Dendritic cell treated with granulocyte-macrophage colony-stimulating factor and Interleukin-4, amounts not matched to agents 40 ng/mL and 50 ng/mL, for 4 days (primary cell): Measurements from ENCODE around the gene PLEK.
"Not testable (repeated sequence)": the region's sequence is repeated elsewhere in the genome, so short reads cannot be mapped to it uniquely, and the experiment has no call there.

Experiments
- H3K27ac Mint-ChIP-seq: one replicate; pipeline ENCODE4 v1.8.0; 2022; ENCODE audit warnings: mild to moderate bottlenecking, mixed read lengths
- H3K27me3 Mint-ChIP-seq: one replicate; pipeline ENCODE4 v1.8.0; 2022; ENCODE audit warnings: mild to moderate bottlenecking, mixed read lengths
- H3K36me3 Mint-ChIP-seq: one replicate; pipeline ENCODE4 v1.8.0; 2022; ENCODE audit warnings: low read depth, mixed read lengths
- H3K4me1 Mint-ChIP-seq: one replicate; pipeline ENCODE4 v1.8.0; 2022; ENCODE audit warnings: low read depth, mixed read lengths
- H3K4me3 Mint-ChIP-seq: one replicate; pipeline ENCODE4 v1.8.0; 2022; ENCODE audit warnings: mild to moderate bottlenecking, moderate library complexity, mixed read lengths
- H3K9me3 Mint-ChIP-seq: one replicate; pipeline ENCODE4 v1.8.0; 2022; ENCODE audit warnings: mixed read lengths
- intact Hi-C: fragments of 100-400 bp; cut with micrococcal nuclease; formaldehyde crosslinking; loops from one replicate; pipeline ENCODE4 v1.15.0; 2022

PLEK gene

GRCh38 chr2:68341062-68341329 is 24.1 kb upstream of the PLEK start:
- Mint-ChIP-seq H3K36me3 (no peaks in the 10 kb centered on the region), H3K27ac (no peak overlapping the region), H3K4me3 (no peak overlapping the region), H3K27me3 (peaks cover 1% of the 10 kb centered on the region), H3K4me1 (peaks cover 22% of the 10 kb centered on the region), H3K9me3 (no peaks in the 10 kb centered on the region)
- intact Hi-C loops: no loop called here

- Mint-ChIP-seq H3K27ac (peak overlapping the region; percentile 57), H3K4me3 (no peak overlapping the region), H3K27me3 (peaks cover 1% of the 10 kb centered on the region)
Measured at GRCh38 chr2:68341583-68341982, 23.5 kb upstream of the PLEK start.

GRCh38 chr2:68342470-68342869 is 22.6 kb upstream of the PLEK start:
- H3K4me3 Mint-ChIP-seq: no peak overlapping the region
- H3K27me3 Mint-ChIP-seq: peaks cover 1% of the 10 kb centered on the region
- H3K27ac Mint-ChIP-seq: no peak overlapping the region
- H3K36me3 Mint-ChIP-seq: no peaks in the 10 kb centered on the region
- intact Hi-C loops: no loop called here
- H3K9me3 Mint-ChIP-seq: no peaks in the 10 kb centered on the region
- H3K4me1 Mint-ChIP-seq: peaks cover 22% of the 10 kb centered on the region

More at GRCh38 chr2:68341583-68341982, 23.5 kb upstream of the PLEK start:
- no peaks in the 10 kb centered on the region for H3K36me3 Mint-ChIP-seq
- intact Hi-C loops: no loop called here
- peaks cover 22% of the 10 kb centered on the region for H3K4me1 Mint-ChIP-seq
- H3K9me3 Mint-ChIP-seq: no peaks in the 10 kb centered on the region

GRCh38 chr2:68344031-68344430 is 21.1 kb upstream of the PLEK start:
- Mint-ChIP-seq H3K36me3 (no peaks in the 10 kb centered on the region), H3K4me1 (peaks cover 22% of the 10 kb centered on the region)

GRCh38 chr2:68345129-68345875 is 19.8 kb upstream of the PLEK start:
- Mint-ChIP-seq H3K4me1 (peaks cover 22% of the 10 kb centered on the region), H3K27me3 (peaks cover 1% of the 10 kb centered on the region), H3K9me3 (no peaks in the 10 kb centered on the region), H3K27ac (no peak overlapping the region), H3K36me3 (no peaks in the 10 kb centered on the region), H3K4me3 (no peak overlapping the region)
- intact Hi-C loops: no loop called here

More at GRCh38 chr2:68344031-68344430, 21.1 kb upstream of the PLEK start:
- intact Hi-C loops: no loop called here
- Mint-ChIP-seq H3K4me3 (no peak overlapping the region), H3K27ac (no peak overlapping the region), H3K9me3 (no peaks in the 10 kb centered on the region), H3K27me3 (peaks cover 1% of the 10 kb centered on the region)

- H3K4me3 Mint-ChIP-seq, H3K27me3 Mint-ChIP-seq, intact Hi-C loops, H3K4me1 Mint-ChIP-seq, H3K36me3 Mint-ChIP-seq, H3K27ac Mint-ChIP-seq, H3K9me3 Mint-ChIP-seq: not testable (repeated sequence)
Measured at GRCh38 chr2:68349091-68349490, 16.0 kb upstream of the PLEK start.

GRCh38 chr2:68351997-68352396 is 13.1 kb upstream of the PLEK start:
- intact Hi-C loops: loop anchor here (10.0 kb wide), 1 partner anchor 57 kb away; no protein-coding TSS in a partner anchor
- H3K27me3 Mint-ChIP-seq: no peaks in the 10 kb centered on the region
- H3K4me1 Mint-ChIP-seq: peaks cover 8% of the 10 kb centered on the region
- H3K27ac Mint-ChIP-seq: no peak overlapping the region
- no peak overlapping the region for H3K4me3 Mint-ChIP-seq
- H3K36me3 Mint-ChIP-seq: no peaks in the 10 kb centered on the region
- no peaks in the 10 kb centered on the region for H3K9me3 Mint-ChIP-seq

- H3K4me3 Mint-ChIP-seq: no peak overlapping the region
- H3K9me3 Mint-ChIP-seq: no peaks in the 10 kb centered on the region
- H3K27me3 Mint-ChIP-seq: no peaks in the 10 kb centered on the region
- peaks cover 8% of the 10 kb centered on the region for H3K4me1 Mint-ChIP-seq
- intact Hi-C loops: loop anchor here (10.0 kb wide), 1 partner anchor 58 kb away; no protein-coding TSS in a partner anchor
- H3K27ac Mint-ChIP-seq: peak overlapping the region; percentile 42
- no peaks in the 10 kb centered on the region for H3K36me3 Mint-ChIP-seq
Measured at GRCh38 chr2:68352651-68353391, 12.3 kb upstream of the PLEK start.

GRCh38 chr2:68356599-68357239 is 8.4 kb upstream of the PLEK start:
- H3K27ac Mint-ChIP-seq: no peak overlapping the region
- peaks cover 10% of the 10 kb centered on the region for H3K4me1 Mint-ChIP-seq

GRCh38 chr2:68357605-68358337 is 7.3 kb upstream of the PLEK start:
- Mint-ChIP-seq H3K4me3 (no peak overlapping the region), H3K27ac (no peak overlapping the region), H3K4me1 (peaks cover 14% of the 10 kb centered on the region), H3K27me3 (no peaks in the 10 kb centered on the region), H3K36me3 (no peaks in the 10 kb centered on the region), H3K9me3 (no peaks in the 10 kb centered on the region)
- intact Hi-C loops: loop anchor here (5.0 to 10.0 kb wide), 2 partner anchors 63 to 235 kb away; no protein-coding TSS in a partner anchor

More at GRCh38 chr2:68356599-68357239, 8.4 kb upstream of the PLEK start:
- Mint-ChIP-seq H3K36me3 (no peaks in the 10 kb centered on the region), H3K27me3 (no peaks in the 10 kb centered on the region), H3K9me3 (no peaks in the 10 kb centered on the region), H3K4me3 (no peak overlapping the region)
- intact Hi-C loops: loop anchor here (5.0 to 10.0 kb wide), 2 partner anchors 62 to 234 kb away; no protein-coding TSS in a partner anchor

GRCh38 chr2:68359889-68360288 is 5.2 kb upstream of the PLEK start:
- H3K4me3 Mint-ChIP-seq: no peak overlapping the region
- H3K27ac Mint-ChIP-seq: no peak overlapping the region
- peaks cover under 1% of the 10 kb centered on the region for H3K36me3 Mint-ChIP-seq
- intact Hi-C loops: loop anchor here (5.0 to 10.0 kb wide), 2 partner anchors 65 to 238 kb away; no protein-coding TSS in a partner anchor
- H3K27me3 Mint-ChIP-seq: no peaks in the 10 kb centered on the region
- H3K9me3 Mint-ChIP-seq: no peaks in the 10 kb centered on the region
- peaks cover 32% of the 10 kb centered on the region for H3K4me1 Mint-ChIP-seq

- Mint-ChIP-seq H3K27ac (peak overlapping the region; percentile 99), H3K9me3 (no peaks in the 10 kb centered on the region), H3K4me3 (peak overlapping the region; percentile 55), H3K4me1 (peaks cover 35% of the 10 kb centered on the region), H3K36me3 (peaks cover 18% of the 10 kb centered on the region), H3K27me3 (no peaks in the 10 kb centered on the region)
- intact Hi-C loops: loop anchor here (1.0 to 2.0 kb wide), 2 partner anchors 25 to 79 kb away; no protein-coding TSS in a partner anchor
Measured at GRCh38 chr2:68362069-68362468, 3.0 kb upstream of the PLEK start.

GRCh38 chr2:68362749-68363148 is 2.3 kb upstream of the PLEK start:
- H3K27me3 Mint-ChIP-seq: no peaks in the 10 kb centered on the region
- H3K4me1 Mint-ChIP-seq: peaks cover 35% of the 10 kb centered on the region
- H3K27ac Mint-ChIP-seq: peak overlapping the region; percentile 99
- peak overlapping the region; percentile 55 for H3K4me3 Mint-ChIP-seq
- no peaks in the 10 kb centered on the region for H3K9me3 Mint-ChIP-seq
- peaks cover 25% of the 10 kb centered on the region for H3K36me3 Mint-ChIP-seq
- intact Hi-C loops: loop anchor here (1.0 to 2.0 kb wide), 2 partner anchors 24 to 79 kb away; no protein-coding TSS in a partner anchor
